PFSK-1 (cell line): ENCODE measurements around the gene KDM6B.

Experiments used
- POLR2AphosphoS5 ChIP-seq: IDR thresholded peaks from 2 replicates; pipeline ENCODE4 v1.6.1; 2012; ENCODE audit warnings: low read depth, mild to moderate bottlenecking, control low read depth, low read length, moderate library complexity
- SIN3A ChIP-seq: IDR thresholded peaks from 2 replicates; pipeline ENCODE4 v1.6.1; 2012; ENCODE audit warnings: mild to moderate bottlenecking, low read length, moderate library complexity, borderline replicate concordance; ENCODE audit not compliant: insufficient read depth
- TAF1 ChIP-seq: IDR thresholded peaks from 2 replicates; pipeline ENCODE4 v1.6.1; 2012; ENCODE audit warnings: low read length, control low read depth, borderline replicate concordance; ENCODE audit not compliant: insufficient read depth
- TF ChIP-seq, protein P1 (sequence below), 2 experiments: IDR thresholded peaks; 2 replicates each; pipeline versions ENCODE4 v1.6.1 to v1.8.0; 2011 to 2012; ENCODE audit warnings: low read depth in 2 of 2, low read length in 2 of 2, control low read depth in 1 of 2, inconsistent platforms in 1 of 2, mild to moderate bottlenecking in 1 of 2, moderate library complexity in 1 of 2; ENCODE audit not compliant: insufficient read depth in 1 of 2

GRCh38 chr17:7845359-7846062, 11.5 kb downstream of the KDM6B start:
- TF ChIP-seq, protein P1, sequence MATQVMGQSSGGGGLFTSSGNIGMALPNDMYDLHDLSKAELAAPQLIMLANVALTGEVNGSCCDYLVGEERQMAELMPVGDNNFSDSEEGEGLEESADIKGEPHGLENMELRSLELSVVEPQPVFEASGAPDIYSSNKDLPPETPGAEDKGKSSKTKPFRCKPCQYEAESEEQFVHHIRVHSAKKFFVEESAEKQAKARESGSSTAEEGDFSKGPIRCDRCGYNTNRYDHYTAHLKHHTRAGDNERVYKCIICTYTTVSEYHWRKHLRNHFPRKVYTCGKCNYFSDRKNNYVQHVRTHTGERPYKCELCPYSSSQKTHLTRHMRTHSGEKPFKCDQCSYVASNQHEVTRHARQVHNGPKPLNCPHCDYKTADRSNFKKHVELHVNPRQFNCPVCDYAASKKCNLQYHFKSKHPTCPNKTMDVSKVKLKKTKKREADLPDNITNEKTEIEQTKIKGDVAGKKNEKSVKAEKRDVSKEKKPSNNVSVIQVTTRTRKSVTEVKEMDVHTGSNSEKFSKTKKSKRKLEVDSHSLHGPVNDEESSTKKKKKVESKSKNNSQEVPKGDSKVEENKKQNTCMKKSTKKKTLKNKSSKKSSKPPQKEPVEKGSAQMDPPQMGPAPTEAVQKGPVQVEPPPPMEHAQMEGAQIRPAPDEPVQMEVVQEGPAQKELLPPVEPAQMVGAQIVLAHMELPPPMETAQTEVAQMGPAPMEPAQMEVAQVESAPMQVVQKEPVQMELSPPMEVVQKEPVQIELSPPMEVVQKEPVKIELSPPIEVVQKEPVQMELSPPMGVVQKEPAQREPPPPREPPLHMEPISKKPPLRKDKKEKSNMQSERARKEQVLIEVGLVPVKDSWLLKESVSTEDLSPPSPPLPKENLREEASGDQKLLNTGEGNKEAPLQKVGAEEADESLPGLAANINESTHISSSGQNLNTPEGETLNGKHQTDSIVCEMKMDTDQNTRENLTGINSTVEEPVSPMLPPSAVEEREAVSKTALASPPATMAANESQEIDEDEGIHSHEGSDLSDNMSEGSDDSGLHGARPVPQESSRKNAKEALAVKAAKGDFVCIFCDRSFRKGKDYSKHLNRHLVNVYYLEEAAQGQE (IDR thresholded peaks at IDR 0.05; ENCODE audit: insufficient read depth in 1 of 2, low read depth in 2 of 2, low read length in 2 of 2) = no peak
- no peak for TF ChIP-seq SIN3A
- TF ChIP-seq TAF1 = no peak
- no peak for TF ChIP-seq POLR2AphosphoS5
